Spinal cord (tissue), 10 donors: ENCODE measurements around the gene OR8S1. TPM values are rescaled to one million over a fixed set of nuclear protein-coding genes. Genes with fewer than 3 reads are reported as not detected.
"Not testable (repeated sequence)": the region's sequence is repeated elsewhere in the genome, so short reads cannot be mapped to it uniquely, and the experiment has no call there.

ENCODE experiments used
- DNase-seq, 6 donors: peaks; one replicate each; pipeline versions ENCODE4 v3.0.0 to v3.0.0-alpha.2; 2013 to 2015; ENCODE audit warnings: low spot score in 6 of 6, low read depth in 4 of 6
- H3K27ac ChIP-seq: one replicate; pipeline ENCODE4 v1.5.1; 2013; ENCODE audit warnings: low read depth, low read length, control low read depth
- H3K27me3 ChIP-seq: one replicate; pipeline ENCODE4 v1.6.1; 2013; ENCODE audit warnings: low read length; ENCODE audit not compliant: control insufficient read depth, insufficient read depth
- H3K36me3 ChIP-seq: one replicate; pipeline ENCODE4 v1.6.1; 2013; ENCODE audit warnings: low read length; ENCODE audit not compliant: control insufficient read depth, insufficient read depth
- H3K4me1 ChIP-seq: one replicate; pipeline ENCODE4 v1.6.1; 2013; ENCODE audit warnings: low read length; ENCODE audit not compliant: control insufficient read depth, insufficient read depth
- H3K4me3 ChIP-seq: one replicate; pipeline ENCODE4 v1.5.1; 2013; ENCODE audit warnings: low read depth, low read length, control low read depth
- H3K9me3 ChIP-seq: one replicate; pipeline ENCODE4 v1.6.1; 2013; ENCODE audit warnings: low read length; ENCODE audit not compliant: control insufficient read depth, insufficient read depth
- WGBS: methylation state at CpG from one replicate; pipeline ENCODE4 v1.1.5; 2013; ENCODE audit warnings: missing lambda C conversion rate; ENCODE audit not compliant: insufficient coverage; 5-methylcytosine and 5-hydroxymethylcytosine counted together
- long read RNA-seq, 4 donors: transcript quantifications; one replicate each; lab custom pipeline, GENCODE V29; 2026
- polyA plus RNA-seq, 2 donors: library from polyadenylated mRNA; unstranded; fragments of 120-200 nt; gene quantifications; one replicate each; pipeline ENCODE4 v1.2.1, GENCODE V29; 2013; ENCODE audit not compliant: insufficient read length in 2 of 2
- total RNA-seq, 2 donors: library from RNA; depleted of rRNA in 1 of 2; stranded (reverse); fragments of 120-200 nt in 1 of 2; fragments of >200 nt in 1 of 2; gene quantifications; one replicate each; pipeline versions ENCODE4 v1.2.3 to v1.2.4, GENCODE V29; 2013 to 2014
- donor health status: healthy.

Gene OR8S1, protein sequence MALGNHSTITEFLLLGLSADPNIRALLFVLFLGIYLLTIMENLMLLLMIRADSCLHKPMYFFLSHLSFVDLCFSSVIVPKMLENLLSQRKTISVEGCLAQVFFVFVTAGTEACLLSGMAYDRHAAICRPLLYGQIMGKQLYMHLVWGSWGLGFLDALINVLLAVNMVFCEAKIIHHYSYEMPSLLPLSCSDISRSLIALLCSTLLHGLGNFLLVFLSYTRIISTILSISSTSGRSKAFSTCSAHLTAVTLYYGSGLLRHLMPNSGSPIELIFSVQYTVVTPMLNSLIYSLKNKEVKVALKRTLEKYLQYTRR
- total RNA-seq, result not detected
- not detected for polyA plus RNA-seq
- long read RNA-seq, donor 1, result 0 reads
- long read RNA-seq, donor 2, partial matches to known transcripts, result 0 of 1 reads
- long read RNA-seq, donor 2, other reads (novel, unspliced or antisense), result 0 of 1 reads
- long read RNA-seq, donor 3, result 0 reads
- long read RNA-seq, donor 4, result 0 reads

- H3K27me3 ChIP-seq, result no peaks in the 10 kb centered on the region
- no peaks in the 10 kb centered on the region for H3K4me1 ChIP-seq
- DNase-seq, result no peak
- no peak within 1 kb of the TSS for H3K4me3 ChIP-seq
- 93% methylated on average over 4 of the region's 5 CpGs for WGBS
- H3K36me3 ChIP-seq, result no peaks in the 10 kb centered on the region
- H3K9me3 ChIP-seq, result no peaks in the 10 kb centered on the region
- H3K27ac ChIP-seq, result no peak within 1 kb of the TSS
These were observed at the start of gene OR8S1 for GRCh38 chr12:48525332-48525731. Gene OR8S1 (plus strand): TSS chr12:48525632. CDS start chr12:48525632, 0 bp downstream.

DNA sequence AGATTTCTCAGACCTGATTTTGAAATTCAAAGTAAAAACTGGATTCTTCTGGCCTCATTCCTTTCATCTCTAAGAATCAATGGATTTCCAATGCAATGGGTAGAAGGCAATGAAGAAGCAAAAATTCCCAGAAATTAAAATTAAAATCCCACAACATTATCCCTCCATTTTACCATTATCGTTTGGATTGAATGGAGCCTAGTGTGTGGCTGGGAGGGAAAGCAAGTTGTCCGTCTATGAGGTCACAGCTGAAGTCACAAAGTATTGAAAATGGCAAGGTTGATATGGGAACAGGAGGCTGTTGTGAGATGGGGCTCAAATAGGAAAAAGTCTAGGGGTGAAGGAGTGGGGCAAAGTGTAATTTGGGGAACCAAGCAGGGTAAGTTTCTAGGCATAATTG, 43.2 kb upstream of the OR8S1 start, which contains the start of gene C12orf54:
Gene C12orf54, plus strand, starts transcription at position 301 of the 400 bp plus-strand sequence. CDS start 799 bp downstream, outside the sequence.
- H3K9me3 ChIP-seq, result no peaks in the 10 kb centered on the region
- no peaks in the 10 kb centered on the region for H3K27me3 ChIP-seq
- H3K36me3 ChIP-seq, result no peaks in the 10 kb centered on the region
- no peak within 1 kb of the TSS for H3K4me3 ChIP-seq
- 57% methylated on average over 1 of the region's 2 CpGs for WGBS
- H3K27ac ChIP-seq, result no peak within 1 kb of the TSS
- no peaks in the 10 kb centered on the region for H3K4me1 ChIP-seq
- DNase-seq, result no peak

GRCh38 chr12:48482930-48483329, 42.5 kb upstream of the OR8S1 start:
- Histone ChIP-seq H3K27ac (no peak overlapping the region), H3K9me3 (no peaks in the 10 kb centered on the region), H3K4me3 (no peak overlapping the region), H3K4me1 (no peaks in the 10 kb centered on the region), H3K27me3 (no peaks in the 10 kb centered on the region), H3K36me3 (no peaks in the 10 kb centered on the region)
- 84% methylated on average over 3 of the region's 3 CpGs for WGBS
- DNase-seq, result no peak

DNA sequence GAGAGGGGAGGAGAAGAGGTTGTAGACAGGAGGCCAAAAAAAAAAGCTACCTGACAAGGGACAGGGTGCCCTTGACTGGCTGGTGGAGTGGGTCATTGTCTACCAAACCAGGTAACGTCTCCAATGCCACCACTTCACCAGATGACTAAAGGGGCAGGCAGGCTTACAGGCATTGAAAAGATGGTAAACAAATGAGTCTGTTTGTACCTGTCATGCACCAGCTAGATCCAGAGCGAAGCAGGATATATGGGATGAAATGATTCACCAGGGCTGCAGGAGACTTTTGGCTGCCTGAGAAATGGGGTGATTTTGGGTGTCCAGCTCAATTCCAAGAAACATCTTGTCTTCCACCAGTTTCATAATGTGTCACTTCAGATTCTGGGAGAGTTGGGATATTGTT, 39.2 kb upstream of the OR8S1 start:
- H3K27me3 ChIP-seq, result no peaks in the 10 kb centered on the region
- no peaks in the 10 kb centered on the region for H3K9me3 ChIP-seq
- WGBS, result 100% methylated on average over 1 of the region's 2 CpGs
- no peaks in the 10 kb centered on the region for H3K36me3 ChIP-seq
- no peaks in the 10 kb centered on the region for H3K4me1 ChIP-seq
- no peak for DNase-seq
- H3K4me3 ChIP-seq, result no peak overlapping the region
- H3K27ac ChIP-seq, result no peak overlapping the region

DNA sequence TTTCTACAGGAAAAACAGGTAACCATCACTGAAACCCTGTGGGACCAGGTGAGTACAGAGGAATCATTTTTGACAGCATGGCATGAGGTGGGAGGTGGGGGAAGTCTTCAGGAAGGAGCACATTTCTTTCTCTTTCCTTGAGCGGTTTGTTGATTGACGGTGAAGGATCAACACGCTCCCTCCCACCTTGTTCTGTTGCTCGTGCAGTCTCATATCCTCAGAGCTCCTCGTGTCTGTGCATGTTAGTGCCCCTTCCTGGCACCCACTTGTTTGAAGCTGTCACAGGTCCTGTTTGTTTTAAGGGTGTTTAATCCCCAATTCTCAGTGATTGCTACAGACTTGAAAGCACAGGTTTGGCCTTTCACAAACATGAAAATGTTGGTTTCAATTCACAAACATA, 38.8 kb upstream of the OR8S1 start:
- no CpG with 5 or more reads among the region's 5 CpGs for WGBS
- H3K27me3 ChIP-seq, result no peaks in the 10 kb centered on the region
- no peak overlapping the region for H3K4me3 ChIP-seq
- H3K36me3 ChIP-seq, result no peaks in the 10 kb centered on the region
- no peak overlapping the region for H3K27ac ChIP-seq
- H3K4me1 ChIP-seq, result no peaks in the 10 kb centered on the region
- H3K9me3 ChIP-seq, result no peaks in the 10 kb centered on the region
- no peak for DNase-seq

- H3K4me3 ChIP-seq, result no peak overlapping the region
- WGBS, result 40% methylated on average over 1 of the region's 2 CpGs
- no peaks in the 10 kb centered on the region for H3K9me3 ChIP-seq
- no peak overlapping the region for H3K27ac ChIP-seq
- DNase-seq, result peak in 1 of 6 donors; percentile 3
- H3K27me3 ChIP-seq, result no peaks in the 10 kb centered on the region
- H3K4me1 ChIP-seq, result no peaks in the 10 kb centered on the region
- no peaks in the 10 kb centered on the region for H3K36me3 ChIP-seq
These were observed 36.4 kb upstream of the OR8S1 start for GRCh38 chr12:48489012-48489411.

- not testable (repeated sequence) for H3K4me3 ChIP-seq, H3K27me3 ChIP-seq, H3K36me3 ChIP-seq, H3K27ac ChIP-seq, H3K4me1 ChIP-seq, H3K9me3 ChIP-seq, DNase-seq
- 90% methylated on average over 6 of the region's 7 CpGs for WGBS
These were observed 36.0 kb upstream of the OR8S1 start for GRCh38 chr12:48489456-48489855.

GRCh38 chr12:48500281-48500680, 25.2 kb upstream of the OR8S1 start:
- not testable (repeated sequence) for H3K27me3 ChIP-seq, H3K4me3 ChIP-seq, H3K9me3 ChIP-seq, H3K27ac ChIP-seq, H3K4me1 ChIP-seq, DNase-seq, H3K36me3 ChIP-seq
- WGBS, result 95% methylated on average over 7 of the region's 32 CpGs

GRCh38 chr12:48506836-48507235, 18.6 kb upstream of the OR8S1 start:
- not testable (repeated sequence) for H3K9me3 ChIP-seq, H3K27ac ChIP-seq, H3K36me3 ChIP-seq, DNase-seq, H3K4me1 ChIP-seq, H3K27me3 ChIP-seq, H3K4me3 ChIP-seq
- 77% methylated on average over 2 of the region's 2 CpGs for WGBS

GRCh38 chr12:48508987-48509386, 16.4 kb upstream of the OR8S1 start:
- Histone ChIP-seq H3K9me3 (peaks cover 3% of the 10 kb centered on the region), H3K36me3 (no peaks in the 10 kb centered on the region), H3K27me3 (no peaks in the 10 kb centered on the region), H3K4me1 (no peaks in the 10 kb centered on the region), H3K4me3 (no peak overlapping the region), H3K27ac (no peak overlapping the region)
- 47% methylated on average over 2 of the region's 2 CpGs for WGBS
- no peak for DNase-seq
